ENCODE data around the gene COQ8A.
A peak's percentile ranks its signal among the peaks of the same experiment; 100 is the strongest.

COQ8A gene

DNA sequence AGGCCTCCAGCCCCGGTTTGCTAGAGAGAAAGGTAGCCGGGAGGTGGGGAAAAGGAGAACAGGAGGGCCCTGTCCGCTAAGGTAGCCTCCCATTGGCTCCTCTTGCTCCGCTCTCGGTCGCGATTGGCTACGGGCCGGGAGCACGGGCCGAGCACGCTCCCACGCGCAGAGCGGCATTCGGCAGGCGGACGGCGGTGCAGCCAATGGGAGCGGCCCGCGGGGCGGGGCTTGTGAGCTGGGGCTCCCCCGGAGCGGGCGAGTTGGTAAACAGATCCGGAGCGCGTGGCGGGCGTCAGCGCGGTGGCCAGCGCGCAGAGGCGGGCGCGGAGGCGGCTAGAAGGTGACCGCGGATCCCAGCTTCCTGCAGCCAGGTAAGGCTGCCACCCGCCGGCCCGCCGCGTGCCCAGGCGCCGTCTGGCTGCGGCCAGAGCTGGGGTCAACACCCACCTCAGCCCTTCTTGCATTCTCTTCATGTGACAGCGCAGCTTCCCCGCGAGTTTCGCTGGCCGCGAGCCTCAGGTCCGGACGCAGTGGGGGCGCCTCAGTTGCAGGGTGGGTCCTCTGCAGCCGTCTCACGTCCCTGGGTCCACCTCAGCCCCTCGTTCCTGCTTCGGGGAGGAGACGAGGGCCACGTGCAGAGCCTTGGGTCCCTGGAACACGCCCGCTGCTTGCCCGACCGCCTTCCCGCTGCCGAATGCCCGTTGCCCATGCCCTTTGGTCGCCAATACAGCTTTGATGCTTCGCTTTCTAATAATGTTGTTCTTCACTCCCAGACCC, at the start of gene COQ8A:
COQ8A (plus strand) TSS at position 266 of the 777 bp plus-strand sequence. CDS start 21,092 bp downstream, outside the sequence.
- peak; percentile 100 for DNase-seq

DNA sequence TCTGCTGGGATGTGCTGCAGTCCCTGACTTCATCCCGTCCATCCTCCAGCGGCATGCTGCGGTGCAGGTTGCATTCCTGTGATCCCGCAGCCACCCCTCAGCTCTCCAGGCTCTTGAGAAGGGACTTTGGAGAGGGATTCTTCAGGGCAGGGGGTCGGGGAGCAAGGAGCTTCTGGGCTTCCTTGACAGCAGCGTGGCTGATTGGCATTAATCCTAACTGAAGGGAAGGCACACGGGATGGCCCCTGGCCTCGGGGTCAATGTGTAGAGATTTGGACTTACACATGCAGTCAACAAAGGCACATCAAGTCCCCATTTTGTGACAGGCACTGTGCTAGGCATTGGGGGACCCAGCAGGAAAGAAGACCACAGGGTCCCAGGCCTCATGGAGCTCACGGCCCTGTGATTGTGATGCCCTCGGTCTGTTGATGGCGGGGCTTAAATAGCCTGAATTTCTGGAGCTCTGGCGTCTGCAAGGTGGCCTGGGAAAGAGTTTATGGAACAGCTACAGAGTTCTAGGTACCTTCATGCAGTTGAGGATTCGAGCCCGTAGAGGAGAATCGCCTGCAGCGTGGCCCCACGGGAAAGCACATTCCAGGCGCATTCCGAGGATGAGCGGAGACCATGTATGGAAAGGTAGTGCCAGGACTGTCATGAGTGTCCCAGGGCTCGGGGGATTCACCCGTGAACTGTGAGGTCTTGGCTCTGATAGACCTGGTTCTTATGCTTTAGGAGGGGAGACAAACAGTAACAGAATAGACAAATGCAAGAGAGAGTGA, 49.6 kb upstream of the COQ8A start:
- DNase-seq = no peak

DNA sequence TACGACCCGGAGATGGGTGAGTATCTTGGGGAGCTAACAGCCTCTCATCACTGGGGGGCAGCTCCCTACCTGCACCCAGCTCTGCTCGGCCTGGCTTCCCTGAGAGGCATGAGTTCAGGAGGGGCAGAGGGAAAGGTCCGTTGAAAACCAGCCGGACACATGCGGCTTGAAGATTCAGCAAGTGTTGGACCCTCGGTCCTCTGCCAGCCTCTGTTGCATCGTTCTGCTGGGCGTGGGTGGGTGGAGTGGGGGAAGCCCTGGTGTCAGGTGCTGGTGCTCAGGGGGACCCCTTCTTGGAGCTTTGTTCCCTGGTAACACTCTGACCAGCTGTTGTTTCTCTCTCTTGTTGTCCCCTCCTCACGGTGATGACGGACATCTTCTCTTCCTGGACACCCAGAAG, 48.7 kb upstream of the COQ8A start:
- DNase-seq = no peak

DNA sequence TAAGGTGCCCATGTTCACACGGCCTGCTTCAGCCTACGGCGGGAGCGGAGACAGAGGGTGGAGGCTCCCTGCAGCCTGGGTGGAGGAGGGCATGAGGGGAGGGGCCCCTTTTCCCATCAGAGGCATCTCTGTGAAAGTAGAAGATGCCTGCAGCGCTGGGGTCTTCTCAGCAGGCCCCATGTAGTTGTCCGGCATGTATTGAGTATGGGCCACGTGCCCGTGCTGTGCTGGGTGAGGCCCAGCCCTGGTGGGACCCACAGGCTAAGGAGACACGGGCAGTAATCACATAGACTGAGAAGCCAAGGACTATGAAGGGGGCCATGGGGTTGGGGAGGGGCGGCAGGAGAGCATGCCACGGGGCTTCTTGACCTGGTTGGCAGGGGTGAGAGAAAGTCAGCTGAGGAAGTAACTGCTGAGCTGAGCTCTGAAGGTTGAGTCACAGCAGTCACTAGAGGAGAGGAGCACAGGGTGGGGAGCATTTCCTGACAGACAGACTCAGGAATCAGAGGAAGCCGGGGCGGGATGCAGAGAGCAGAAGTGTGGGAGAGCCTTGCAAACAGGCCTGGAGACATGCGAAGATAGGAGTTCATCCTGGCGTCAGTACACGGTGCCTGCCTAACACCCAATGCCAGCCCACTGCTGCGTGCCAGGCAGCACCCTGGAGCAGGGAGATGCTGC, 48.1 kb upstream of the COQ8A start:
- no peak for DNase-seq

DNA sequence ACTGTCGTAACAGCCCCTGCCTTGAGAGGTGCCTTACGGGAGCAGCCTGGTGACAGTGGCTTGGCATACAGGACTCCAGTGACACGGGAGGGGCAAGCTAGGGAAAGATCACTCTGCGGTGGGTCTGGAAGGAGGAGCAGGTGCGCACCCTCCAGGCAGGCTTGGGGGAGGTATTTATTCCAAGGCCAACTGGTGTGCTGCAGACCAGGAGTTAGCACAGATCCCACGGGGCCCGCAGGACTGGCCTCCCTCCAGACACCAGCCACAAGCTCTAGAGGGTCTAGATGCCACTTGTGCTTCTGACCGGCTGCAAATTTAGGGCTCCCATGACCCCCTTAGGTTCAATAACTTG, 47.6 kb upstream of the COQ8A start:
- no peak for DNase-seq

DNA sequence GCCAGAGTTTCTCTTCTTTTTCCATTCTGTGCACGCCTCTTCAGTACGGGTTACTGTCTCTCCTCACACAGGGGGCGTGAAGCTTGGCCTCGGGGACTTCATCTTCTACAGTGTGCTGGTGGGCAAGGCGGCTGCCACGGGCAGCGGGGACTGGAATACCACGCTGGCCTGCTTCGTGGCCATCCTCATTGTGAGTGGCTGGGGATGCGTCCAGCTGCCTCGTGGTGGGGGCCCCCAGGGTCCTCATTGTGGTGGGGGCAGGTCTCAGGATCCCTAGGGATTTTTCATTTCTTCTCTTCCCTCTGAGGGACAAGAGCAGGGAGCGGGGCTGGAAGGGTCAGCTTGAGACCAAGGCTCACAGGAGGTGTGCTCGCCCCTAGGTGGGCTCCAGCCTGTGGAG, 46.2 kb upstream of the COQ8A start:
- no peak for DNase-seq

DNA sequence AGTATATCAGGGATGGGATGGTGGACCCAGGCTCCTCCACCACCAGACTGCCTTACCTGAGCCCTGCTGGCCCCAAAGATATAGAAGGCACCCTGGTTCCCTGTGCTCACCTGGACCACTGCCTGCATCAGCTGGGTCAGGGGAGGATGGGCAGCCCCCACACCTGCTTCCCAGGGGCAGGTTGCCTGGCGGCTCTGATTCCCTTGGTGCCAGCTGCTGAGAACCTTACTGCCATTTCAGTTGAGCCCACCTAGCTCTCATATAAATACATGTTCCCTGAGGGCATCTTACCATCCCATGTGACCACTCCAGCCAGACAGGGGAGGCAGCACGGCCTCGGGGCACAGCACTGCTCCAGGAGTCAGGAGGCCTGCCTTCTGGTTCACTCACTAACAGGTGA, 45.3 kb upstream of the COQ8A start:
- no peak for DNase-seq

DNA sequence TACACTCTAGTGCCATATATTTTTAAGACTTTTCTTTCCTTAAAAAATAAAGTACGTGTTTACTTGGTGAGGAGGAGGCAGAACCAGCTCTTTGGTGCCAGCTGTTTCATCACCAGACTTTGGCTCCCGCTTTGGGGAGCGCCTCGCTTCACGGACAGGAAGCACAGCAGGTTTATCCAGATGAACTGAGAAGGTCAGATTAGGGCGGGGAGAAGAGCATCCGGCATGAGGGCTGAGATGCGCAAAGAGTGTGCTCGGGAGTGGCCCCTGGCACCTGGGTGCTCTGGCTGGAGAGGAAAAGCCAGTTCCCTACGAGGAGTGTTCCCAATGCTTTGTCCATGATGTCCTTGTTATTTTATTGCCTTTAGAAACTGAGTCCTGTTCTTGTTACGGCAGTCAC, 44.5 kb upstream of the COQ8A start:
- no peak for DNase-seq

DNA sequence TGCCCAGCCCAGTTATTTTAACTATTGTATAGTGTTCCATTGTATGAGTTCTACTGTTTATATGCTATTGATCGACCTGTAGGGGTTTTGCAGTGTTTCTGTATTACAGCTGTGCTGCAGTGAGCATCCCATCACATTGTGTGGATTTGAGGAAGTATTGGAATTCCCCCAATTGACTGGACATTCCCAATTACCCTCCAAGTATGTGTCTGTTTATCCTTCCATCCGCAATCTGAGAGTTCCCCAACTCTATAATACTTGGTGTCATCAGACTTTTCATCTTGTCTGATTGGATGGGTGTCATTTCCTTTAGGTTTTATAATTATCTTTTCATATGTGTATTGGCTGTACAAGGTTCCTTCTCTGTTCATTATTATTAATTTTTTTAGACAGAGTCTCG, 41.8 kb upstream of the COQ8A start:
- DNase-seq = no peak

DNA sequence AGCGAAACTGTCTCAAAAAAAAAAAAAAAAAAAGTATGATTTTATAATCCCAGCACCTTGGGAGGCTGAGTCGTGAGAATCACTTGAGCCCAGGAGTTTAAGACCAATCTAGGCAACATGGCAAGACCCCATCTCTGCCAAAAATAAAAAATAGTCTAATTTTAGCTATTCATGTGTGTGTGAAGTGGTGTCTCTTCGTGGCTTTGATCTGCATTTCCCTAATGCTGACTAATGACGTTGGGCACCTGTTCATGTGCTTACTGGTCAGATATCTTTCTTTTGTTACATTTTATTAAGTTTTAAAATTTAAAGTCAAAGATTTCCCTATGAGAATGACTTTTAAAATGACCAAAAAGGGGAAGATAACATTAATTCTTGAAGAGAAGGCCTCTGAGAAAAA, 38.7 kb upstream of the COQ8A start:
- DNase-seq = no peak

DNA sequence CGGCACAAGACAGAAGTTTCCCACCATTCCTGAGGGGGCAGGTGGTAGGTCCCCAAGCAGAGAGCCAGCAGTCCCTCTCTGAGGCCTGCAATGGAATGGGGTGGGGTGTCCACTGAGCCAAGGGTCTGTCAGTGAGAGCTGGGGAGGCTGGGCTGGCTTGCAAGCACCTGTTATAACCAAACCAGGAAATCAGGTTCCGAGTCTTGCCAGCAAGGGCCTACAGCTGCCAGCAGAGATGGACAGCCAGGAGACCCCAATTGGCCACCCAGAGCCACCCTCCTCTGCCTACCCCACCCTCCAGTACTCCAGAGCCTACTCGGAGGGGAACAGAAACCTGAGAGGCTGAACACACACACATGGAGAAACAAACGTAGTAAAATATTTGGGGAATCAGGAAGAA, 37.5 kb upstream of the COQ8A start:
- no peak for DNase-seq

DNA sequence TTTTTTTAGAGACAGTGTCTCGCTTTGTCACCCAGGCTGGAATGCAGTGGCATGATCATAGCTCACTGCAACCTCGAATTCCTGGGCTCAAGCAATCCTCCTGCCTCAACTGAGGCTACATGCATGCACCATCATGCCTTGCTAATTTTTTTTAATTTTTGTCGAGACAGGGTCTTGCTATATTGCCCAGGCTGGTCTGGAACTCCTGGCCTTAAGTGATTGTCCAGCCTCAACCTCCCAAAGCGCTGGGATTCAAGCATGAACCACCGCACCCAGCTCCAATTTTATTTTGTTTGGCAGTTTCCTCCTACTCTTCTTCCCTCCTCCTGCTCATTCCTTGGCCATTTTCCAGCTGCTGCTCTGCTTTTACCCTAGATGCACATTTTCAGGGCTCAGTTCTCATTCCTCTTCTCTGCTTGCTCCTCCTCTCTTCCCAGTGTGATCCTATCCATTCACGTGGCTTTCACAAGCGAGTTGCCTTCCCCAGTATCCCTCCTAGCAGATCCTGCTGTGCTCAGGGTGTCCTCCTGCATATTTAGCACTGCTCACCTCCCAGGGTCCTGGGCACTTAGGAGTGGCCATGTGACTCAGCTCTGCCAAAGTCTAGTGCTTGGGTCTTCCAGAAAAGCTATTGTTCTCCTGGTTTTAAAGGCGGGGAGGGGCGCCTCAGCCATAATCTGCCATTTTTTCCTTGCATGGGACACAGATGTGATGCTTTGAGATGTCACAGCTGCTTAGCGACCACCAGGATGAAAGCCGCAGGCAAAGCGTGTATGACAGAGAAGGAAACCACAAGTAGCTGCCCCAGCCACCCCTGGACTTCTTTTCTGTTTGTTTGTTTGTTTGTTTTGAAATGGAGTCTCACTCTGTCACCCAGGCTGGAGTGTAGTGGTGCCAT, 36.0 kb upstream of the COQ8A start:
- no peak for DNase-seq

DNA sequence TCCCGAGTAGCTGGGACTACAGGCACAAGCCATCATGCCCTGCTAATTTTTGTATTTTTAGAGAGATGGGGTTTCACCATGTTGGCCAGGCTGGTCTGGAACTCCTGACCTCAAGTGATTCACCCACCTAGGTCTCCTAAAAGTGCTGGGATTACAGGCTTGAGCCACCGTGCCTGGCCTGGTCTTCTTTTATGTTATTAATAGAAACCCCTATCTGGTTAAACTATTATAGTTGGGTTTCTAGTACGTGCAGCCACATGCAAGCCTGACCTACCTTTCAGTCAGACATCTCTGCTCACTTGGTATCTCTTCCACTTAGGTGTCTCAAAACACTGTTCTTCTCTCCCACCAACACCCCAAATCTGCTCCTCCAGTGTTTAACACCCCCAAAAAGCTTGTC, 35.3 kb upstream of the COQ8A start:
- DNase-seq = no peak

DNA sequence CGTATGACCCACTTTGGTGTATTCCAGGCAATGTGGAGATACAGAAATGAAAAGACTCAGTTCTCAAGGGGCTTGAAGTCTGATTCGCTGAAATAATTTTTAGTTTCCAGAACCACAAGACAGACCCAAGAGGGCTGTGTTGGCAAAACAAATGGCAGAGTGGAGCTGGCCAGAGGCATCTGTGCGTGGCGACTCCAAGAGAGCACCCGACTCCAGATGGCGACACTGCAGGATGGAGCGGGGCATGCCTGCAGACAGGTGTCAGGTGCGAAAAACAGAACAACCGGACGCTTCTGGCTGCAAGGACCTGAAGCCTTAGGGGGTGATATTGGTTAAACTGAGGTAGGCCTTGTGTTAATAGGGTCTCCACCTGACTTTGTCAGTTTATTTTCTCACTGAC, 31.7 kb upstream of the COQ8A start:
- DNase-seq = no peak

DNA sequence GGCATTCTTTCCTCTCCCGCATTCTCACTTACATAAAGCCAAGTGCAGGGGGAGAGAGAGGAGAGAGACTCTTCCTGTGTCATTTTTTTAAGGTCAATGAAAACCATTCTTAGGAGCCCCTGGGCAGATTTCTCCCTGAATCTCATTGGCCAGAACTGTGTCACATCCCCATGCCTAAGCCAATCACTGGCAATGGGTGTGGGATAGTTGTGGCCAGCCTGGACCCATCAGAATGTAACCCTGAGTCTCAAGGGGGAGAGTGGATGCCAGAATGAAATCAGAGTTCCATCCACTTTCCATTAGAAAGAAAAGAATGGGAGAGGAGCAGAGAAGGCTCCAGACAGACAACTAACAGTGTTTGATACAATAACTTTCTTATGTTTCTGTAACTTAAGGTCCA, 31.2 kb upstream of the COQ8A start:
- no peak for DNase-seq

DNA sequence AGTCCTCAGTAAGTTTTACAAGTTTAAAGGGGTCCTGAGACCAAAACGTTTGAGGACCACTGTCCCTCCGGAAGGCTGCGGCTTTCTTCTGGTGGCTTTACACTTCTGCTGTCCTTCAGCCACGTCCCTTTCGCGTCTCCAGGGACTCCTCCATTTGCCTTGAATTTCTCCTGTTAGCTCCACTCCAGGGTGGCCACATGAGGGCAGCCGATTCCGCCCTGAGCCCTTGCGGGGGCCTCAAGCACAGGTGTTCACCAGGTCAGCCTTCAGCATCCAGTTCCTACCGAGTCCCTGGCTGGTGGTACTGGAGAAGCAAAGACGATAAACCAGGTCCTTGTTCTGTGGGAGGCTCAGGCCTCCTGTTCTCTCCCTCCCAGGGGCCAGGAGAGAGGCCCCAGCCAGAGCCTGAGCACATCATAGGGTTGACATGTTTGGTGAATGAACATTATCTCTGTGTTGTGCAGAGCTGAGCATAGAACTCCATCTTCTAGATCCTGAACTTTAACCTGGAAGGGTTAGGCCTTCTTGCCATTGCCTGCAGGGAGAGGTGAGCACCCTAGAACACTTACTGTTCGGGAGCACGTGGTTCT, 27.4 kb upstream of the COQ8A start:
- DNase-seq = no peak

DNA sequence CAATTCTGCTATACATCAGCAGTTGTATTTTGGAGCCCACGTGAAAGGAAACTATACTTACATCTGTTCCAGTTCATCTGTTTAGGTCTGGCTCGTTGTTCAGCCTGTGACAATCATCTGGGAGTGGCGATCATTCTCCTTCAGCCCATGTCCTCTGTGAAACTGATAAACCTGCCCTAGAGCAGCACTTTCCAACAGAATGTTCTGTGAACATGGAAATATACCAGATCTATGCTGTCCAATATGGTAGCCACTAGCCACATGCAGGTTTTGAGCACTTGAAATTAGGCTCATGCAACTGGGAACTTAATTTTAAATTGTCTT, 24.5 kb upstream of the COQ8A start:
- no peak for DNase-seq

DNA sequence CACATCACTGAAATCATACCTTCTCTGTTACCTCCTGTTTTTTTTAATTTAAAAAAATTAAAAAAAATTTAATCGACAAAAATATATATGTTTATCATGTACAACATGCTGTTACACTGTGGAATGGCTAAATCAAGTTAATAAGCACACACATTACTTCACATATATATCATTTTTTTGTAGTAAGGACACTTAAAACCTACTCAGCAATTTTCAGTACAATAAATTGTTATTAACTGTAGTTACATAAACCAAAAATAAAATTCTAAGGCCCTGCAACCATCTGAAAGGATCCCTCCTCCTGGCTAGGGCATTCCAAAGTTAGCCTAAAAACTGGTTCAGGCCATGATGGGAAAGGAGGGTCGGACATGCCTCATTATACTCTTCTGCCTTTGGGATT, 23.6 kb upstream of the COQ8A start:
- DNase-seq = no peak

DNA sequence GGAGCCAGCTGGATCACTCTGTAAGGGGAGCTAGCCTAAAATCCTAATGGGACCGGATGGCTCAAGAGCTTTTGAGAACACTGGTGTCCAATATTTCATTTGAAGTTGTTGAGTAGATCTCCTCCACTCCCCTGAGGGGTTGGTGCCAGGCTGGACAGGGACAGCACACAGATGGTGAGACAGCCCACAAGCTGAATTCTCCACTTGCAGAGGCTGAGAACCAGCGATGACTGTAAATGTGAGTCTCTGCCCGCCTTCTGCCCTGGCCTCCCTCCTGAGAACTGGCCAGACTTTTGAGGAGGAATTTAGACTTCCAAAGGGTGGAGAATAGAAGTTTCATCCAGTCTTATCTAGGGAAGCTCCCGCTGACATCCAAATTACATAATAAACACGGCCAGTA, 20.5 kb upstream of the COQ8A start:
- no peak for DNase-seq

DNA sequence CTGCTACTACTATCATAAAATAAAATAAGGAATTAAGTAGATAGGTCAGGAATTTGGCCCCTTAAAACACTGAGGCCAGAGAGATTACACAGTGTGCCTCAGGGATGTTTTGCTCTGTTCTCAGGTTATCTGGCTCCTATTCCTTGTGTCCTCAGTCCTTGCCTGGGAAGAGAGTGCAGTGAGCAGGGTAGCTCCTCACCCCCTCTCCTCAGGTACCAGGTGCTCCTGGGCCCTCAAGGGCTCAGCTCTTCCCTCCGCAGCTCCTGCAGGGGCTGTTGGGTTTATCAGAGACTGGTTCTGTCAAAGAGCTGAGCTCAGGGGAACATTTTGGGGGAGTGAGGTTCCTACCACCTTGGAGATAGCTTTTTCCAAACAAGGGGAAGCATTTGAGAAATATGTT, 20.1 kb upstream of the COQ8A start:
- DNase-seq = no peak

DNA sequence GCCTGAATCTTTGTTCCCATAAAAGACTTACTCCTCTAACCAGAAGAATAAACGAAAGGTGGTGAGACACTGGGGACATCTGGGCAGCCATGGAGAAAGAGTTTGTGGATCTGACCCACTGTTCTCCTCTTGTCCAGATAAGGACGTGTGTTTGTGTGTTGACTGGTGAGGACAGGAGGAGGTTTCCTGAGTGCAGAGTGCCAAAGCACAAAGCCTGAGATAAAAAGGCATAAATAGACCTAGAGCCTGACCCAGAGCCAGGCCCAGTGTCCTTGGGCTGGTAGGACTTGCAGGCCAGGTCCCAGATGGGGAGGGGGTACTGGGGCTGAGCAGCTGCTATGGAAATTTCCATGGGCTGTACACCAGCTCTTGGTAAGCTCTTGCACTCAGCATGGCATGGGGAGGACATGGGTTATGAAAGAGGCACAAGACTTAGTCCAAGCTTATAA, 19.6 kb upstream of the COQ8A start:
- DNase-seq = no peak

DNA sequence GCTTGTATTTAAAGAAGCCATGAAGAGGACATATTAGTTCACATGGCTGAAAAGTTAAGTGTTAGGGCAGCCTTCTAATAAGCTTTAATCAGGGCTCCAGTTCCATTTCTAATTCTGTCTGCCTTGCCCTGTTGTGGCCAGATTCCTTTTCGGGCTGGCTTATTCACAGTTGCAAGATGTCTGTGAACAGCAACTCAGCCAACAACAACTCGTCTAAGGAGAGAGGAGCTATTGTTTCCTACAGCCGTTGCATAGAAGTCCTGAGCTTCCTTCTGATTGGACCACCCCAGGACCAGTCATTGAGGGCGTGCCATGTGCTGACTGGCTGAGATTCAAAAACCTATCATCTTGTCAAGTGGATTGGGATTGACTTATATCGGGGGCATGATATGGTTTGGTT, 18.6 kb upstream of the COQ8A start:
- no peak for DNase-seq
